Right lobe of liver (tissue), 6 donors: ENCODE data around the gene MBD3L1. TPM values are rescaled to one million over a fixed set of nuclear protein-coding genes. Genes with fewer than 3 reads are reported as not detected.

Source experiments
- ATAC-seq, 4 donors: fragments of 200-7000 bp; cut with Tn5 transposase; one replicate each; pipeline ENCODE4 v1.9.1; 2020; ENCODE audit warnings: mild to moderate bottlenecking in 4 of 4, moderate library complexity in 4 of 4
- DNase-seq, 3 donors: peaks; one replicate each; pipeline ENCODE4 v3.0.0-alpha.2; 2020
- H3K27ac ChIP-seq, 3 donors: fragments of 200-600 bp; one replicate each; pipeline ENCODE4 v1.8.0; 2022
- H3K27me3 ChIP-seq, 2 donors: fragments of 200-600 bp; one replicate each; pipeline ENCODE4 v1.8.0; 2022
- H3K36me3 ChIP-seq, 4 donors: fragments of 200-600 bp; sonication (generic) in 1 of 4; one replicate each; pipeline versions ENCODE4 v1.5.1 to v1.8.0; 2017 to 2022; ENCODE audit warnings: control low read depth in 1 of 4
- H3K4me1 ChIP-seq, 4 donors: fragments of 200-600 bp; sonication (generic) in 1 of 4; one replicate each; pipeline versions ENCODE4 v1.5.1 to v1.8.0; 2017 to 2022; ENCODE audit warnings: control low read depth in 1 of 4
- H3K4me3 ChIP-seq, 3 donors: fragments of 200-600 bp; one replicate each; pipeline ENCODE4 v1.8.0; 2022
- H3K9me3 ChIP-seq, 4 donors: fragments of 200-600 bp; sonication (generic) in 1 of 4; one replicate each; pipeline versions ENCODE4 v1.5.1 to v1.8.0; 2017 to 2022; ENCODE audit warnings: control low read depth in 1 of 4
- CTCF ChIP-seq, 4 donors: fragments of 200-600 bp in 3 of 4; fragments of 450-650 bp in 1 of 4; IDR thresholded peaks; one replicate each; pipeline versions ENCODE4 v1.5.1 to v1.8.0; 2016 to 2022; ENCODE audit warnings: antibody characterized with exemption in 4 of 4, mild to moderate bottlenecking in 2 of 4
- POLR2A ChIP-seq: fragments of 450-650 bp; IDR thresholded peaks from one replicate; pipeline ENCODE4 v1.6.1; 2017; ENCODE audit warnings: antibody characterized with exemption, mild to moderate bottlenecking
- WGBS: methylation state at CpG from one replicate; pipeline ENCODE4 v1.1.6; 2018; ENCODE audit warnings: low coverage, low lambda C conversion rate; ENCODE audit not compliant: insufficient coverage; ENCODE audit errors: missing lambda C conversion rate; 5-methylcytosine and 5-hydroxymethylcytosine counted together
- intact Hi-C, 2 donors: fragments of 100-400 bp; cut with DNase I; formaldehyde crosslinking; loops; one replicate each; pipeline versions ENCODE4 v1.11.2 to v1.14.1; 2022
- total RNA-seq, 6 experiments: library from RNA; depleted of rRNA in 2 of 6; stranded (reverse); fragments of >200 nt in 2 of 6; fragmentation: NEBNext Ultra II Directional in 3 of 6; extraction: Animal tissue kit (Norgen Biotek cat#: 25700) in 3 of 6; gene quantifications; one replicate each; pipeline versions ENCODE4 v1.1.0 to v1.2.4, GENCODE V29; 2016 to 2023
- donor health status: DM: no; HTN: yes; CAD: no.
- donor health status: DM: no; HTN: no; CAD: no.
- donor health status: DM: no; HTN: no; CAD: no.
- donor health status: DM: no; HTN: yes; CAD: no.
- donor health status: DM: no; HTN: yes; CAD: no.

Gene MBD3L1
- total RNA-seq, 6 experiments from 2014 or later: not detected

- H3K4me1 ChIP-seq: no peaks in the 10 kb centered on the region
- TF ChIP-seq CTCF (IDR thresholded peaks at IDR 0.05) (no peak), POLR2A (no peak)
- no peaks in the 10 kb centered on the region for H3K36me3 ChIP-seq
- no peaks in the 10 kb centered on the region for H3K9me3 ChIP-seq
- no peak overlapping the region for H3K27ac ChIP-seq
- H3K27me3 ChIP-seq: no peaks in the 10 kb centered on the region
- no peak for ATAC-seq
- no peak for DNase-seq
- no peak overlapping the region for H3K4me3 ChIP-seq
- intact Hi-C loops: no loop called here
Observed at GRCh38 chr19:8881512-8881911, 49.3 kb downstream of the MBD3L1 start.

- no peak for TF ChIP-seq CTCF (IDR thresholded peaks at IDR 0.05)
- no peak for TF ChIP-seq POLR2A
- H3K4me3 ChIP-seq: no peak overlapping the region
Observed at GRCh38 chr19:8884416-8884815, 52.2 kb downstream of the MBD3L1 start.

GRCh38 chr19:8887364-8887763 lies 55.2 kb downstream of the MBD3L1 start:
- 46% methylated on average over 2 of the region's 2 CpGs for WGBS
- no peaks in the 10 kb centered on the region for H3K4me1 ChIP-seq
- no peak for DNase-seq
- no peak overlapping the region for H3K27ac ChIP-seq
- no peaks in the 10 kb centered on the region for H3K27me3 ChIP-seq
- TF ChIP-seq POLR2A (no peak), CTCF (IDR thresholded peaks at IDR 0.05) (no peak)
- no peaks in the 10 kb centered on the region for H3K36me3 ChIP-seq
- intact Hi-C loops: no loop called here
- ATAC-seq: no peak
- no peaks in the 10 kb centered on the region for H3K9me3 ChIP-seq
- H3K4me3 ChIP-seq: no peak overlapping the region

More at GRCh38 chr19:8884416-8884815, 52.2 kb downstream of the MBD3L1 start:
- intact Hi-C loops: no loop called here
- Histone ChIP-seq H3K36me3 (no peaks in the 10 kb centered on the region), H3K27me3 (no peaks in the 10 kb centered on the region), H3K4me1 (no peaks in the 10 kb centered on the region), H3K9me3 (no peaks in the 10 kb centered on the region), H3K27ac (no peak overlapping the region)
- DNase-seq (no peak), ATAC-seq (no peak)

GRCh38 chr19:8890260-8890659 lies 58.1 kb downstream of the MBD3L1 start:
- Histone ChIP-seq H3K9me3 (no peaks in the 10 kb centered on the region), H3K4me3 (no peak overlapping the region), H3K27ac (no peak overlapping the region), H3K36me3 (no peaks in the 10 kb centered on the region), H3K4me1 (no peaks in the 10 kb centered on the region), H3K27me3 (no peaks in the 10 kb centered on the region)
- DNase-seq (no peak), ATAC-seq (no peak)
- no peak for TF ChIP-seq POLR2A
- no peak for TF ChIP-seq CTCF (IDR thresholded peaks at IDR 0.05)
- intact Hi-C loops: no loop called here

Other genes starting within 250 kb of the MBD3L1 start
- 10 to 100 TPM in 3 of 6 experiments, 1 to 10 TPM in 3; 5.0 to 12.2 (median 9.3) TPM for gene ADAMTS10, start 221.7 kb upstream of the MBD3L1 start, total RNA-seq
- not detected for gene NFILZ, start 201.7 kb upstream of the MBD3L1 start, total RNA-seq
- not detected for gene ACTL9, start 133.6 kb upstream of the MBD3L1 start, total RNA-seq
- not detected for gene OR2Z1, start 110.7 kb upstream of the MBD3L1 start, total RNA-seq
- 10 to 100 TPM in 3 of 6 experiments, 1 to 10 TPM in 3; 6.9 to 15.9 (median 9.9) TPM for gene ZNF558, start 73 bp upstream of the MBD3L1 start, total RNA-seq
- under 1 TPM in 2 of 6 experiments, not detected in 4; under 0.01 to 0.06 TPM for gene MUC16, start 178.0 kb downstream of the MBD3L1 start, total RNA-seq